Left kidney (tissue), 2 donors: Measurements from ENCODE around the gene BLTP3B. TPM values are rescaled to one million over a fixed set of nuclear protein-coding genes. Genes with fewer than 3 reads are reported as not detected.

Experiments used
- DNase-seq: peaks from one replicate; pipeline ENCODE4 v3.0.0-alpha.2; 2013
- polyA plus RNA-seq: library from polyadenylated mRNA; unstranded; fragments of 120-200 nt; gene quantifications from one replicate; pipeline ENCODE4 v1.2.1, GENCODE V29; 2013; ENCODE audit not compliant: insufficient read length

The BLTP3B gene
- polyA plus RNA-seq, 1 donor, result 25.9 TPM

DNA sequence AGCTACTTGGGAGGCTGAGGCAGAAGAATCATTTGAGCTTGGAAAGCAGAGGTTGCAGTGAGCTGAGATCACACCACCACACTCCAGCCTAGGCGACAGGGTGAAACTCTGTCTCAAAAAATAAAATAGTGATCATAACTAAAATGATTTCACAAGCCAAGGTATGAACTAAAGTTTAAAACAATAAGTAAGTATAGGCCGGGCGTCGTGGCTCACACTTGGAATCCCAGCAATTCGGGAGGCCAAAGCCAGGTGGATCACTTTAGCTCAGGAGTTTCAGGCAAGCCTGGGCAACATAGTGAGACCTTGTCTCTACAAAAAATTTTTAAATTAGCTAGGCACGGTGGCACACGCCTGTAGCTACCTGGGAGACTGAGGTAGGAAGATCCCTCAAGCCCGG is 27.4 kb downstream of the BLTP3B start:
- no peak for DNase-seq

DNA sequence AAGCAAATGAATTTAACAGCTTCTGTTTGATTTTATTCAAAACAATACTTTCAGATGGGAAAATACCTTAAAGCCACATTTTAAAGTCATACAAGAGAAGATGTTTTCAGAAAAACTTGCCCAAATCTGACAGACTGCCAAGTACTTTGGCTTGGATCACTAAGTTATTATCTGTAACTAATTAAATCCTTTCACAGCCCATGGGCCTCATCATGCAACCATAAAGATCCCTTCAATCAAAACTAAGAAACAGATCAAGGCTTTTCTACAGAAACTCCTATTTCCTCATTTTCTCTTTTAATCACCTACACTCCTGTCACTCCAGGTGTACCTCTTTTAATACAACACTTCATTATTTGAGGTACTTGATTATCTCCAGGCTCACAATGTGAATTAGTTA is 28.1 kb downstream of the BLTP3B start:
- DNase-seq, result no peak

DNA sequence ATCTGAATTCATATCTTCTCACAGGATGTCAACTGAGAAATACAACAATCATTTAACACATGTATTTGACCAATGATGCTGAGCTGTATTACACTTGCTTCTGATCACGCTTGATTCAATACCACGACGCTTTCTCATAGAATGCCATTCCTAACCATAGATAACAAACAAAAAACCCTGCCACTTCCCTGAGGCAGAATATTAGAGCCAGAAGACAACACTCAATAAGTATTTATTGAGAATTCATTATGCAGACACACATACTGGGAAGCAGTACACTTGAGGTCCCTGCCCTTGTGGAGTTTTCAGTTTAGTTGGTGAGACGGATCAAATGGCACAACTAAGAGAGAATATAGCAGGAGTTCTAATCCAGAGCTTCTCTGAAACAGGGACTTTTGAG is 32.4 kb downstream of the BLTP3B start:
- DNase-seq, result no peak

DNA sequence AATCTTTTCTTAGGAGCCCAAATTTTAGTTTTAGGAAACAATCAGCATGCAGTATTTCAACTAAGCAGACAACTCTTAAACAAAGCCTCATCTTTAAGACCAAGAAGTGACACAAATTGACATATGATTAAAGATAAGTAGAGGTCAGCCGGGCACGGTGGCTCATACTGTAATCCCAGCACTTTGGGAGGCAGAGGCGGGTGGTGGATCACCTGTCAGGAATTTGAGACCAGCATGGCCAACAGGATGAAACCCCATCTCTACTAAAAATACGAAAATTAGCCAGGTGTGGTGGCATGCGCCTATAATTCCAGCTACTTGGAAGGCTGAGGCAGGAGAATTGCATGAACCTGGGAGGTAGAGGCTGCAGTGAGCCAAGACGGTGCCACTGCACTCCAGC is 35.8 kb downstream of the BLTP3B start:
- no peak for DNase-seq

DNA sequence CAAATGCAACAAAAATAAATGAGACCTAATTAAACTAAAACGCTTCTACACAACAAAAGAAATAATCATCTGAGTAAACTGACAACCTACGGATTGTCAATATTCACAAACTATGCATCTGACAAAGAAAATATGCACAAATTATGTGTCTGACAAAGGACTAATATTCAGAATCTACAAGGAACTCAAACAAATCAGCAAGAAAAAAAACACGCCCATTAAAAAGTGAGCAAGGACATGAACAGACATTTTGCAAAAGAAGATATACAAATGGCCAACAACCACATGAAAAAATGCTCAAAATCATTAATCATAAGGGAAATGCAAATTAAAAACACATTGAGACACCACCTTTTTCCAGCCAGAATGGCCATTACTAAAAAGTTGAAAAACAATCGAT is 37.0 kb downstream of the BLTP3B start:
- no peak for DNase-seq

DNA sequence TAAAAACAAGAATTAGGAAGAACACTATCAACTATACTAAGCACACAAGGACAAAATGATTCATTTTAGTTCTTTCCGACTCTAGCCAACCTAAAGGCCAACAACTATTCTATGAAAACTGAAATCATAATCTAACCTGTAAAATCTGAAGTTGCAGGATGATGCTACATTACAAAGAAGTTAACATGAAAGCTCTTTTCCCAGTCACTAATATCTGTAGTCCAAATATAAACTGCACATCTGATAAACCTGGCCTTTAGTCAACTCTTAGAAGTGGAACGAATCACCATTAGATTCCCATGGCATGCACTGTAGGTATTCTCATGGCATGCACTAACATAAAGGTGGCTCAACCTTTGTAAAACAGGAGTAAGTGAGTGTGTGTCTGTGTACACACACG is 41.7 kb downstream of the BLTP3B start:
- no peak for DNase-seq

Other genes with a start within 250 kb of the BLTP3B start
- gene ANKS1B, start 157.9 kb downstream of the BLTP3B start, polyA plus RNA-seq, result 4.8 TPM
- gene ACTR6, start 57.9 kb upstream of the BLTP3B start, polyA plus RNA-seq, result 39.2 TPM
- gene DEPDC4, start 124.2 kb upstream of the BLTP3B start, polyA plus RNA-seq, result 7.2 TPM
- 67.8 TPM for gene SCYL2, start 124.3 kb upstream of the BLTP3B start, polyA plus RNA-seq
- gene SLC17A8, start 214.2 kb upstream of the BLTP3B start, polyA plus RNA-seq, result 0.35 TPM